Measurements from ENCODE around the gene TCF3.
"Not testable (repeated sequence)": the region's sequence is repeated elsewhere in the genome, so short reads cannot be mapped to it uniquely, and the experiment has no call there.

Gene TCF3

DNA sequence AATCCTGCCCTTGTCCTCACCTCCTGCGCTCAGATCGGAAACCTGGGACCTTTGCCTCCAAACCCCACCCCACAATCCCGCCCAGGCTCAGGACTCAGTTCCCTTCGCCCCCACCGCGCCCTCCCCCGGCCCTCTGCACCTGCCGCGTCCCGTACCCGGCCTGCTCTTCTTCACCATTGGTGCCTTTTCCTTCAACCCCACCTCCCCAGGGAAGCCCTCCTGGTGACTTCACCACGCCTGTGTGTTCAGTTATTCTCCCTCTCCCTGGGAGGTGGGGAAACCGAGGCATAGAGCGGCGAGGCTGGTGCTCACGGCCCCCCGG, 19.3 kb upstream of the TCF3 start:
- H3K9me3 ChIP-seq (ENCODE audit: low read length) = no peaks in the 10 kb centered on the region
- no peaks in the 10 kb centered on the region for H3K4me1 ChIP-seq (ENCODE audit: insufficient read depth, low read length)
- H3K4me3 ChIP-seq (ENCODE audit: low read depth in 1 of 2, low read length in 2 of 2) = no peak overlapping the region
- H3K36me3 ChIP-seq (ENCODE audit: insufficient read depth, low read length) = no peaks in the 10 kb centered on the region
- H3K27ac ChIP-seq (ENCODE audit: low read depth, low read length) = no peak overlapping the region
- peaks cover 18 to 88% of the 10 kb centered on the region in 2 donors for H3K27me3 ChIP-seq (ENCODE audit: control insufficient read depth in 1 of 2, insufficient read depth in 2 of 2, low read length in 2 of 2)
- no peak overlapping the region for H3K9ac ChIP-seq (ENCODE audit: low read length)

DNA sequence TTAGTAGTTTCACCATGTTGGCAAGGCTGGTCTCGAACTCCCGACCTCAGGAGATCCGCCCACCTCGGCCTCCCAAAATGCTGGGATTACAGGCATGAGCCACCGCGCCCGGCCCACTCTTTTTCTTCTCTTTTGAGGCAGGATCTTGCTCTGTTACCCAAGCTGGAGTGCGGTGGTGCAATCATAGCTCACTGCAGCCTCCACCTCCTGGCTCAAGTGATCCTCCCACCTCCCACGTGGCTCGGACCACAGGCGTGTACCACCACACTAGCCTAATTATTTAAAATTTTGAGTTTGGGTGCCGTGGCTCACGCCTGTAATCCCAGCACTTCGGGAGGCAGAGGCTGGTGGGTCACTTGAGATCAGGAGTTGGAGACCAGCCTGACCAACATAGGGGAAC, 18.3 kb upstream of the TCF3 start:
- H3K4me1 ChIP-seq (ENCODE audit: insufficient read depth, low read length); H3K9ac ChIP-seq (ENCODE audit: low read length); H3K36me3 ChIP-seq (ENCODE audit: insufficient read depth, low read length); H3K27ac ChIP-seq (ENCODE audit: low read depth, low read length); H3K4me3 ChIP-seq (ENCODE audit: low read depth in 1 of 2, low read length in 2 of 2); H3K9me3 ChIP-seq (ENCODE audit: low read length): not testable (repeated sequence)
- H3K27me3 ChIP-seq (ENCODE audit: control insufficient read depth in 1 of 2, insufficient read depth in 2 of 2, low read length in 2 of 2) = peaks cover 9 to 82% of the 10 kb centered on the region in 2 donors

DNA sequence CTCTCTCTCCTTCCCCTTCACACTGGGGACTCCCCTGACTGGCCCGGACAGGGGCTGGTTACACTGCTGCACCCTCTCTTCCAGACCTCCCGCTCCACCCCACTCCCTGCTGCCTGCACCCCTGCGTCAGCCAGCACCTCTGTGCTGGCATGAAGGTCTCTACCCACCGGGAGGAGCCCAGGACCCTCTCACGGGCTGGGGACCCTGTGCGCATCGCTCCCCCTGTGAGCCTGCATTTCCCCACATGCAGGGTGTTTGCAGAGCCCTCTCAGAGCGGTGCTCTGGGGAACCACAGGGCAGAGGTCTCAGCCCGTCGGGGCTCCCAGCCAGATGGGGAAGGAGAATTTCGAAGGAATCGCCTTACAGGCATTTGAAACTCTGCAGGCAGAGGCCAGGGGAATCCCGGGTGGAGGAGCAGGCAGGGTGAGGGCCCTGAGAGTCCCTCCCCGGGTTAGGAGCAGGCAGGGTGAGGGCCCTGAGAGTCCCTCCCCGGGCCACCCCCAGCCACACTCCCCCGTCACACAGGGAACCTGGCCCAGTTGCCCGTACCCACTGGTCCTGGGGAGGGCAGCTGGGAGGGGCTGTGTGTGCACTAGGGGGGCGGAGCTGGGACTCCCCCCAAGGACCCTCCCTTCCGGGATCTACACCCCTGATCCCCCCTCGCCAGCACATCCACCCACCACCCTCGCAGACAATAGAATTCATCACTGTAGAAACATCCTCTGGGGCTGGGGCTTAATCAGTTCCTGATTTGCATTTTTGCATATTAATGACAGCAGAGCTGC, 16.3 kb upstream of the TCF3 start:
- H3K9me3 ChIP-seq (ENCODE audit: low read length) = no peaks in the 10 kb centered on the region
- H3K27ac ChIP-seq (ENCODE audit: low read depth, low read length) = no peak overlapping the region
- no peak overlapping the region for H3K4me3 ChIP-seq (ENCODE audit: low read depth in 1 of 2, low read length in 2 of 2)
- H3K36me3 ChIP-seq (ENCODE audit: insufficient read depth, low read length) = no peaks in the 10 kb centered on the region
- H3K4me1 ChIP-seq (ENCODE audit: insufficient read depth, low read length) = no peaks in the 10 kb centered on the region
- H3K27me3 ChIP-seq (ENCODE audit: control insufficient read depth in 1 of 2, insufficient read depth in 2 of 2, low read length in 2 of 2) = peaks cover 4 to 68% of the 10 kb centered on the region in 2 donors
- H3K9ac ChIP-seq (ENCODE audit: low read length) = no peak overlapping the region

DNA sequence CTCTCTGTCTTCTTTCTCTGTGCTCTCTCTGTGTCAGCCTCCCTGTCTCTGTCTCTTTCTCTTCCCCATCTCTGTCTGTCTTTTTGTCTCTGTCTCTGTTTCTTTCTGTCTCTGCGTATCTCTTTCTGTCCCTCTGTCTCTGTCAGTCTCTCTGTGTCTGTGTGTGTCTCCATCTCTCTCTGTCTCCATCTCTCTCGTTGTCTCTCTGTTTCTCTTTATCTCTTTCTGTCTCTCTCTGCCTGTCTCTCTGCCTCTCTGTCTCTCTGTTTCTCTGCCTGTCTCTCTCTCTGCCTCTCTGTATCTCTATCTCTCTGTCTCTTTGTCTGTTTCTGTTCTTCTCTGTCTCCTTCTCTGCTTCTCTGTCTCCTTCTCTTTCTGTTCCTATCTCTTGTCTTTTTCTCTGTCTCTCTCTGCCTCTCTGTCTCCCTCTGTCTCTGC, 15.7 kb upstream of the TCF3 start:
- no peaks in the 10 kb centered on the region for H3K36me3 ChIP-seq (ENCODE audit: insufficient read depth, low read length)
- peaks cover 4 to 62% of the 10 kb centered on the region in 2 donors for H3K27me3 ChIP-seq (ENCODE audit: control insufficient read depth in 1 of 2, insufficient read depth in 2 of 2, low read length in 2 of 2)
- H3K9ac ChIP-seq (ENCODE audit: low read length) = no peak overlapping the region
- no peaks in the 10 kb centered on the region for H3K4me1 ChIP-seq (ENCODE audit: insufficient read depth, low read length)
- no peak overlapping the region for H3K27ac ChIP-seq (ENCODE audit: low read depth, low read length)
- no peak overlapping the region for H3K4me3 ChIP-seq (ENCODE audit: low read depth in 1 of 2, low read length in 2 of 2)
- H3K9me3 ChIP-seq (ENCODE audit: low read length) = no peaks in the 10 kb centered on the region

DNA sequence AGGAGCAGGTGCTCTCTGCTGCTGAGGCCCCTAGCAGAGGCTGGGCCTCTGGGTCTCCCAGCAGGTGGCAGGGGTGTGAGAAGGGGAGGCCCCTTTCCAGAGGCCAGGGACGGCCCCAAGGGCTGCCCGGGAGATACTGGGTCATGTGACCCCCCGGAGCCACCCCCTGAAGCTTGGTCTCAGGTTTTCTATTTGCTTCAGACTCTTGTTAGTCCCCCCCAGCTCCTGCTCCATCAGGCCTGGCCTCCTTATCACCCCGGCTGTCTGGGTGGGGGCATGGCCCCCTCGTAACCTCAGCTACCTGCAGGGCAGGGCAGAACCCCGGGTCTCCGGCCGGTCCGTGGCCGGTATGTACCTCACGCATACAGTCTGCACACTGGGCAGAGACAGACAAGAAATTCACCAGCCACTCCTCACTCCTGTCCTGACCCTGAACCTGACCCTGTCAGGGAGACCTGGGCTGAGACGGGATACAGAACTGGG, 13.2 kb upstream of the TCF3 start:
- no peaks in the 10 kb centered on the region for H3K4me1 ChIP-seq (ENCODE audit: insufficient read depth, low read length)
- H3K9me3 ChIP-seq (ENCODE audit: low read length) = no peaks in the 10 kb centered on the region
- no peak overlapping the region for H3K4me3 ChIP-seq (ENCODE audit: low read depth in 1 of 2, low read length in 2 of 2)
- H3K36me3 ChIP-seq (ENCODE audit: insufficient read depth, low read length) = no peaks in the 10 kb centered on the region
- H3K27ac ChIP-seq (ENCODE audit: low read depth, low read length) = no peak overlapping the region
- peaks cover 0 to 37% of the 10 kb centered on the region in 2 donors for H3K27me3 ChIP-seq (ENCODE audit: control insufficient read depth in 1 of 2, insufficient read depth in 2 of 2, low read length in 2 of 2)
- H3K9ac ChIP-seq (ENCODE audit: low read length) = no peak overlapping the region

DNA sequence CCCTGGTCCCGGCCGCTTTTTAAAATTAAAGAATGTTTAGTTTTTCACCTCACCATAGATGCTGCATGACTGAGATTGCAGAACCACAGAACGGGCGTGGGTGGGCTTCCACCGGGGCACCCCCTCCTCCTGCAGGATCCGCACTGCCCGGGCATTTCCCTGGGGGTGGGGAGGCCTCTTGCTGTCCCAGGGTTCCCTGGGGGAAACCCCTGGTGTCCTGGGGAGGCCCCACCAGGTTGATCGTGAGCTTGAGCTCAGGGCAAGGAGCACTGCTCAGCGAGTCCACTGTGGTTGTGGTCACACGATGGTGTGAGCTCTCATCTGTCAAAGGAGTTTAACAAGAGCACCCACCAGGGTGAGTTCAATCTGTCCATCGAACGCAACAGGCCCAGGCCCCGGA, 11.4 kb upstream of the TCF3 start:
- Histone ChIP-seq H3K4me1 (ENCODE audit: insufficient read depth, low read length) (no peaks in the 10 kb centered on the region), H3K27ac (ENCODE audit: low read depth, low read length) (no peak overlapping the region), H3K9ac (ENCODE audit: low read length) (no peak overlapping the region), H3K27me3 (ENCODE audit: control insufficient read depth in 1 of 2, insufficient read depth in 2 of 2, low read length in 2 of 2) (peaks cover 0 to 24% of the 10 kb centered on the region in 2 donors), H3K4me3 (ENCODE audit: low read depth in 1 of 2, low read length in 2 of 2) (no peak overlapping the region), H3K9me3 (ENCODE audit: low read length) (no peaks in the 10 kb centered on the region), H3K36me3 (ENCODE audit: insufficient read depth, low read length) (no peaks in the 10 kb centered on the region)

DNA sequence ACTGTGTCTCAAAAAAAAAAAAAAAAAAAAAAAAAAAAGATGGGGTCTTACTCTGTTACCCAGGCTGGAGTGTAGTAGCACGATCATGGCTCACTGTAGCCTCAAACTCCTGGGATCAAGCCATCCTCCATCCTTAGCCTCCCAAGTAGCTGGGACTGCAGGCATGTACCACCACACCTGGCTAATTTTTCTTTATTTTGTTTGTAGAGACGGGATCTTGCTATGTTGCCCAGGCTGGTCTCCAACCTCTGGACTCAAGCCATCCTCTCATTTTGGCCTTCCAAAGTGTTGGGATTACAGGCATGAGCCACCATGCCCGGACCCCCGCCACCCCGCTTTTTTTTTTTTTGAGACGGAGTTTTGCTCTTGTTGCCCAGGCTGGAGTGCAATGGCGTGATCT, 10.8 kb upstream of the TCF3 start:
- not testable (repeated sequence) for H3K4me1 ChIP-seq (ENCODE audit: insufficient read depth, low read length); H3K9me3 ChIP-seq (ENCODE audit: low read length); H3K9ac ChIP-seq (ENCODE audit: low read length); H3K36me3 ChIP-seq (ENCODE audit: insufficient read depth, low read length); H3K4me3 ChIP-seq (ENCODE audit: low read depth in 1 of 2, low read length in 2 of 2); H3K27ac ChIP-seq (ENCODE audit: low read depth, low read length)
- H3K27me3 ChIP-seq (ENCODE audit: control insufficient read depth in 1 of 2, insufficient read depth in 2 of 2, low read length in 2 of 2) = peaks cover 0 to 19% of the 10 kb centered on the region in 2 donors

DNA sequence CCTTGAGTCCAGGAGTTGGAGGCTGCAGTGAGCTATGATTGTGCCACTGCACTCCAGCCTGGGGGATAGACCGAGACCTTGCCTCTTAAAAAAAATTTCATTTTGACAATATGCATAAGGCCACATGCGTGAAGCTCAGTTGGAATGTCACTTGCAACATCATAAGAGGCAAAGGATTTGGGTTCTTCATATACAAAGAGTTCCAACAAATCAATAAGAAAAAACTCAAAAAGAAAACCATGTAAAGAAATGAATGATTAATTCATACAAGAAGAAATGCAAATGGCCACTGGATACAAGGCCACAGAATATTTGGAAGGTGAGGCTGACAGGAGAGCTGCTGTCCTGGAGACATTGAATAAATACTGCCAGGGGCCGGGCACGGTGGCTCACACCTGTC, 9.6 kb upstream of the TCF3 start:
- Histone ChIP-seq H3K9me3 (ENCODE audit: low read length) (no peaks in the 10 kb centered on the region), H3K27me3 (ENCODE audit: control insufficient read depth in 1 of 2, insufficient read depth in 2 of 2, low read length in 2 of 2) (peaks cover 0 to 21% of the 10 kb centered on the region in 2 donors), H3K9ac (ENCODE audit: low read length) (no peak overlapping the region), H3K4me3 (ENCODE audit: low read depth in 1 of 2, low read length in 2 of 2) (no peak overlapping the region), H3K27ac (ENCODE audit: low read depth, low read length) (no peak overlapping the region), H3K36me3 (ENCODE audit: insufficient read depth, low read length) (no peaks in the 10 kb centered on the region), H3K4me1 (ENCODE audit: insufficient read depth, low read length) (no peaks in the 10 kb centered on the region)

DNA sequence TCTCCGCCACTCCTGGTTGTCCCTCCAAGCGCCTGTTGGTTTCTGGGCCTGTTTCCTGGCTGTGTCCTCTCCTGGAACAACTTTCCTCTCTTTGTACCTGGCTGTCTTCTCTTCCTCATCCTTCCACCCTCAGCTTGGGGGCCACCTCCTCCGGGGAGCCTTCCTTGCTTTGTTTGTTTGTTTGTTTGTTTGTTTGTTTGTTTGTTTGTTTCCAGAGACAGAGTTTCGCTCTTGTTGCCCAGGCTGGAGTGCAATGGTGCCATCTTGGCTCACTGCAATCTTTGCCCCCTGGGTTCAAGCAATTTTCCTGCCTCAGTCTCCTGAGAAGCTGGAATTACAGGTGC, 6.6 kb upstream of the TCF3 start:
- no peaks in the 10 kb centered on the region for H3K4me1 ChIP-seq (ENCODE audit: insufficient read depth, low read length)

DNA sequence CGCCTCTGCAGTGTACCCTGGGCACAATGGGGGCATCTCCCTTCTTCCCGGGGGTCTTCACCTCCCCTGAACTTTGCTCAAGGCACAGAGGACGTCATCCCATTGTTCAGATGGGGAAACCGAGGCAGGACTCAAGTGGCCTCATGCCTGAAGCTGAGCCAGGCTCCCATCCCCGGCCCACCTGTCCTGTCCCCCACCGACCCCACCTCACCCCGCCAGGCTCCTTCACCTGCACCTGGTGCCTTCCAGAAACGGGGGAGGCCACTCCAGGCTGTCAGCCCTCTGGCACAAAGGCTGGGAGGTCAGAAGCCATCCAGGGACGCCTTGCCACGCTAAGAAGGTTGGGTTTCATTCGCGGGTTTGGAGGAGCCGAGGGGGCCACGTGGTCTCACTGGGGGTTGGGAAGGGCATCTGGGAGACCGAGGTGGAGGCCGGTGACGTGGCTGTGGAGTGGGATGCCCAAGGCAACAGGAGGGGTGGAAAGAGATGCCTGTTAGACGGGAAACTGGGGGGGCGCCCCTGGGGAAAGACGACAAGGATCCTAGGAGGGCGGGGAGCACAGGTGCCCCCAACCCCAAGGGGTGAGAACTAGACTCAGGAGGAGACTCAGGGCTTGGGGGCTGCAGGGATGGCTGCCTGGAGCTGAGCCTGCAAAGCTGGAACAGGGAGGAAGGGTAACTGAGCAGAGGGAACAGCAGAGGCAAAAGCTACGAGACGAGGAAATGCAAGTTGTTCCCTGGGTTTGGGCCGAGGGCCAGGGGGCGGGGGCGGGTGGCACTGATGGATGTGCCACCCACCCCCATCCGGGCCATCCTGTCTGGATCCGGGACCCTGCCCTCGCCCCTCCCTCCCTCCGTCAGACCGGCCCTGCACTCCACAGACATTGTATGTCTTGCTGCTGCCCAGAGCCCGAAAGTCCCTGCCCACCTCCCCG, 6.0 kb upstream of the TCF3 start:
- no peaks in the 10 kb centered on the region for H3K4me1 ChIP-seq (ENCODE audit: insufficient read depth, low read length)

More for the DNA sequence above, 6.6 kb upstream of the TCF3 start:
- H3K9ac ChIP-seq (ENCODE audit: low read length) = no peak overlapping the region
- no peaks in the 10 kb centered on the region for H3K9me3 ChIP-seq (ENCODE audit: low read length)
- H3K4me3 ChIP-seq (ENCODE audit: low read depth in 1 of 2, low read length in 2 of 2) = no peak overlapping the region
- H3K27me3 ChIP-seq (ENCODE audit: control insufficient read depth in 1 of 2, insufficient read depth in 2 of 2, low read length in 2 of 2) = peaks cover 0 to 14% of the 10 kb centered on the region in 2 donors
- no peak overlapping the region for H3K27ac ChIP-seq (ENCODE audit: low read depth, low read length)
- no peaks in the 10 kb centered on the region for H3K36me3 ChIP-seq (ENCODE audit: insufficient read depth, low read length)

DNA sequence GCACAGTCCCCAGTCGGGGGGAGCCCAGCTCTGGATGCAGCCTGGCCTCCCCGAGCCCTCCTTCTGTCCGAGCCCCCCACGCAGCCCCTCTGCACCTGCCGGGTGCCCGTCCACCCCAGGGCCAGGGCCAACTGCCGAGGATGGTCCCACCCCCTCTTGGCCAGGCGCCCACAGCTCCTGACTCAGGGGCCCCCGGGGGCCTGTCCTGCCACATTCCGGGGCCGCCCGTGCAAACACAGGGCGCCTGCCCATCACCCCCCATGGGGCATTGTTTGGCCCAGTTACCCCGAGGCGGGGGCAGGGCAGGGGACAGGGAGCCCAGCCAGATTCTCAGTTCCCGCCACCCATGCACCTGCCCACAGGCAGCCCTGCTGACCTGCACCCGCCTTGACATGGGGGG, 5.3 kb upstream of the TCF3 start:
- Histone ChIP-seq H3K4me3 (ENCODE audit: low read depth in 1 of 2, low read length in 2 of 2) (no peak overlapping the region), H3K9ac (ENCODE audit: low read length) (no peak overlapping the region), H3K27ac (ENCODE audit: low read depth, low read length) (no peak overlapping the region), H3K9me3 (ENCODE audit: low read length) (no peaks in the 10 kb centered on the region), H3K4me1 (ENCODE audit: insufficient read depth, low read length) (peaks cover 3% of the 10 kb centered on the region), H3K36me3 (ENCODE audit: insufficient read depth, low read length) (no peaks in the 10 kb centered on the region), H3K27me3 (ENCODE audit: control insufficient read depth in 1 of 2, insufficient read depth in 2 of 2, low read length in 2 of 2) (peaks cover 0 to 14% of the 10 kb centered on the region in 2 donors)

More for the DNA sequence above, 6.0 kb upstream of the TCF3 start:
- H3K9me3 ChIP-seq (ENCODE audit: low read length) = no peaks in the 10 kb centered on the region
- no peak overlapping the region for H3K4me3 ChIP-seq (ENCODE audit: low read depth in 1 of 2, low read length in 2 of 2)
- H3K9ac ChIP-seq (ENCODE audit: low read length) = no peak overlapping the region
- H3K36me3 ChIP-seq (ENCODE audit: insufficient read depth, low read length) = no peaks in the 10 kb centered on the region
- H3K27ac ChIP-seq (ENCODE audit: low read depth, low read length) = no peak overlapping the region
- H3K27me3 ChIP-seq (ENCODE audit: control insufficient read depth in 1 of 2, insufficient read depth in 2 of 2, low read length in 2 of 2) = peaks cover 0 to 14% of the 10 kb centered on the region in 2 donors
